ENCODE results near the gene HLA-DPB1. TPM values are rescaled to one million over a fixed set of nuclear protein-coding genes. Genes with fewer than 3 reads are reported as not detected.

Gene HLA-DPB1
- total and polyA plus RNA-seq, 9 of the 15 experiments (the other 6 are each of a cell fraction or from before 2014, with no cell fraction given), result 0.07 to 1.2 (median 0.51) TPM

DNA sequence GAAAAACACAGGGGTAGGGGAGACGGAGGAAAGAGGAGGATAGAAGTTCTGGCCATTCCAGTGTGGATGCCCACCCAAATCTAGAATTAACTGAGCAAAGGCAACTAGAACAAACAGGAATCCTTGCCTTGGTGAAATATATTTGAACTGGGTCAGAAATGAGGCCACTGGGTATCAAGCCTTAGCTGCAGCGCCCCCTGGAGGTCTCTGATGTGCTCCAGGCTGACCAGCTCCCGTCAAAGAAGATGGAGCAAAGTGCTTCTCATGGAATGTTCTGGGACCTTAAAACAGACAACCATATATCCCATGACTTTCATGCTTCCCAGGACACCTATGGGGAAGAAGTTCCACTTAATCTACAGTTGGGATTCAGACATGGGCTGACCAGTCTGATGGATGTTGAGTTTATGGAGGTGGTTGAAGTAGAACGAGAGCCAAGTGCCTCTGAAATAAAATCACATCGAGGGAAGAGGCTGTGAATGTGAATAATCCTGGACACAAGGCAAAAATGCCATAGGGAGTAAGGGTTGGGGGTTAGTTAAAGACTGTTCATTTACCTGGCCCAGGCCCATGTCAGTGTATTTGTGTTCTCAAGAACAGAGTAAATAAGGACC is 50.4 kb downstream of the HLA-DPB1 start (continued):
- TF ChIP-seq, protein P1, sequence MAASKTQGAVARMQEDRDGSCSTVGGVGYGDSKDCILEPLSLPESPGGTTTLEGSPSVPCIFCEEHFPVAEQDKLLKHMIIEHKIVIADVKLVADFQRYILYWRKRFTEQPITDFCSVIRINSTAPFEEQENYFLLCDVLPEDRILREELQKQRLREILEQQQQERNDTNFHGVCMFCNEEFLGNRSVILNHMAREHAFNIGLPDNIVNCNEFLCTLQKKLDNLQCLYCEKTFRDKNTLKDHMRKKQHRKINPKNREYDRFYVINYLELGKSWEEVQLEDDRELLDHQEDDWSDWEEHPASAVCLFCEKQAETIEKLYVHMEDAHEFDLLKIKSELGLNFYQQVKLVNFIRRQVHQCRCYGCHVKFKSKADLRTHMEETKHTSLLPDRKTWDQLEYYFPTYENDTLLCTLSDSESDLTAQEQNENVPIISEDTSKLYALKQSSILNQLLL (CRISPR knock-in tag; IDR thresholded peaks at IDR 0.05; ENCODE audit: borderline replicate concordance), result no peak
- TF ChIP-seq ZNF785 (CRISPR knock-in tag; IDR thresholded peaks at IDR 0.05) (no peak), SMC3 (conservative IDR thresholded peaks at IDR 0.05; ENCODE audit: insufficient read depth, low read depth, low read length) (0 out of 2 replicates have a peak, but pooled peaks have one; percentile 16), NEUROD1 (IDR thresholded peaks at IDR 0.05; ENCODE audit: borderline replicate concordance, low read depth, low read length, partially characterized antibody) (no peak), TGIF2 (CRISPR knock-in tag; IDR thresholded peaks at IDR 0.05) (no peak), RBFOX2 (IDR thresholded peaks at IDR 0.05; ENCODE audit: low read depth, low read length) (no peak), ZNF511 (CRISPR knock-in tag; IDR thresholded peaks at IDR 0.05) (no peak), SMARCE1 (IDR thresholded peaks at IDR 0.05) (0 out of 2 replicates have a peak, but pooled peaks have one; percentile 26), MYBL2 (IDR thresholded peaks at IDR 0.05; ENCODE audit: low read depth) (no peak), MYBL2 (CRISPR knock-in tag; IDR thresholded peaks at IDR 0.05; ENCODE audit: borderline replicate concordance) (no peak), NCOA6 (IDR thresholded peaks at IDR 0.05) (no peak), BACH1 (tag; IDR thresholded peaks at IDR 0.05) (no peak), U2AF2 (optimal IDR thresholded peaks at IDR 0.05; ENCODE audit: low read depth, low read length) (no peak), RCOR1 (IDR thresholded peaks at IDR 0.05; ENCODE audit: borderline replicate concordance in 1 of 2, low read depth in 2 of 2, low read length in 2 of 2) (0 out of 4 replicates have a peak, but pooled peaks of 1 of the 2 experiments have one; percentile 32), FOXJ2 (tag; IDR thresholded peaks at IDR 0.05) (no peak), DIDO1 (tag; IDR thresholded peaks at IDR 0.05; ENCODE audit: low read depth) (no peak), CBX2 (IDR thresholded peaks at IDR 0.05; ENCODE audit: insufficient read depth, low read length, poor library complexity, severe bottlenecking) (no peak), CTCFL (IDR thresholded peaks at IDR 0.05; ENCODE audit: borderline replicate concordance, insufficient read depth, low read depth, low read length, poor library complexity, severe bottlenecking) (peak; percentile 87), ZFP36 (IDR thresholded peaks at IDR 0.05; ENCODE audit: low read depth, low read length, partially characterized antibody) (no peak), XRCC5 (IDR thresholded peaks at IDR 0.05; ENCODE audit: low read depth, low read length) (0 out of 2 replicates have a peak, but pooled peaks have one; percentile 72), SMARCC2 (IDR thresholded peaks at IDR 0.05; ENCODE audit: low read depth) (0 out of 2 replicates have a peak, but pooled peaks have one; percentile 22), PHF20 (IDR thresholded peaks at IDR 0.05; ENCODE audit: partially characterized antibody) (no peak)

Data from K562 (cell line).